NCI-H2107 treated with DMSO at 0.1 percent for 48 hours (cell line): ENCODE measurements around the gene CDC42EP4.

ENCODE experiments used
- DNase-seq: peaks from one replicate; lab custom pipeline; 2025; ENCODE audit not compliant: unreplicated experiment; lab: John Stamatoyannopoulos, UW

CDC42EP4 gene

GRCh38 chr17:73301369-73301768, 10.4 kb downstream of the CDC42EP4 start:
- DNase-seq, result no peak

GRCh38 chr17:73300392-73300791, 11.4 kb downstream of the CDC42EP4 start:
- no peak for DNase-seq

GRCh38 chr17:73297934-73298861, 13.6 kb downstream of the CDC42EP4 start:
- no peak for DNase-seq

- no peak for DNase-seq
These were observed 18.3 kb downstream of the CDC42EP4 start for GRCh38 chr17:73293480-73293911.

GRCh38 chr17:73293031-73293430, 18.8 kb downstream of the CDC42EP4 start:
- DNase-seq, result no peak

GRCh38 chr17:73292031-73292531, 19.7 kb downstream of the CDC42EP4 start:
- no peak for DNase-seq

- DNase-seq, result no peak
These were observed 20.5 kb downstream of the CDC42EP4 start for GRCh38 chr17:73291260-73291801.

- no peak for DNase-seq
These were observed 21.2 kb downstream of the CDC42EP4 start for GRCh38 chr17:73290399-73291259.

GRCh38 chr17:73289549-73290254, 22.1 kb downstream of the CDC42EP4 start:
- no peak for DNase-seq

GRCh38 chr17:73288534-73289302, 23.1 kb downstream of the CDC42EP4 start:
- no peak for DNase-seq

GRCh38 chr17:73286863-73287296, 24.9 kb downstream of the CDC42EP4 start:
- DNase-seq, result no peak

- DNase-seq, result no peak
These were observed 25.6 kb downstream of the CDC42EP4 start for GRCh38 chr17:73285916-73286862.

GRCh38 chr17:73285603-73285908, 26.2 kb downstream of the CDC42EP4 start:
- no peak for DNase-seq

GRCh38 chr17:73284906-73285602, 26.7 kb downstream of the CDC42EP4 start:
- DNase-seq, result no peak

GRCh38 chr17:73284354-73284753, 27.4 kb downstream of the CDC42EP4 start:
- no peak for DNase-seq

GRCh38 chr17:73283841-73284282, 27.9 kb downstream of the CDC42EP4 start:
- DNase-seq, result no peak

GRCh38 chr17:73283250-73283649, 28.6 kb downstream of the CDC42EP4 start:
- no peak for DNase-seq

GRCh38 chr17:73282629-73283028, 29.2 kb downstream of the CDC42EP4 start:
- no peak for DNase-seq
